H9 (cell line): ENCODE data around the gene TUBA8. TPM values are rescaled to one million over a fixed set of nuclear protein-coding genes. Genes with fewer than 3 reads are reported as not detected.

ENCODE experiments used
- DNase-seq: peaks from one replicate; pipeline ENCODE4 v3.0.0-alpha.2; 2017
- H2AFZ ChIP-seq: one replicate; pipeline ENCODE4 v1.6.1; 2013; ENCODE audit warnings: mild to moderate bottlenecking, low read length, control low read depth, moderate library complexity
- H2AK5ac ChIP-seq: 2 replicates; pipeline ENCODE4 v1.6.1; 2013; ENCODE audit warnings: low read length, control low read depth, mixed read lengths; ENCODE audit not compliant: insufficient read length
- H2BK120ac ChIP-seq: one replicate; pipeline ENCODE4 v1.6.1; 2013; ENCODE audit warnings: low read depth, mild to moderate bottlenecking, low read length, control low read depth, inconsistent platforms; ENCODE audit not compliant: poor library complexity, severe bottlenecking
- H2BK12ac ChIP-seq: 2 replicates; pipeline ENCODE4 v1.6.1; 2013; ENCODE audit warnings: low read length, control low read depth, mixed read lengths, low read depth; ENCODE audit not compliant: insufficient read length
- H2BK15ac ChIP-seq: 2 replicates; pipeline ENCODE4 v1.6.1; 2013; ENCODE audit warnings: low read depth, low read length, control low read depth
- H2BK20ac ChIP-seq: one replicate; pipeline ENCODE4 v1.6.1; 2013; ENCODE audit warnings: low read depth, mild to moderate bottlenecking, low read length, control low read depth, inconsistent platforms; ENCODE audit not compliant: poor library complexity, severe bottlenecking
- H2BK5ac ChIP-seq: 2 replicates; pipeline ENCODE4 v1.6.1; 2013; ENCODE audit warnings: low read length, control low read depth, mixed read lengths; ENCODE audit not compliant: insufficient read length
- H3K14ac ChIP-seq: 2 replicates; pipeline ENCODE4 v1.6.1; 2013; ENCODE audit warnings: low read length, control low read depth; ENCODE audit not compliant: insufficient read depth
- H3K18ac ChIP-seq: 2 replicates; pipeline ENCODE4 v1.6.1; 2013; ENCODE audit warnings: low read depth, mild to moderate bottlenecking, mixed read lengths, low read length, control low read depth; ENCODE audit not compliant: insufficient read length
- H3K23ac ChIP-seq: 2 replicates; pipeline ENCODE4 v1.6.1; 2013; ENCODE audit warnings: low read length, control low read depth, mixed read lengths, low read depth; ENCODE audit not compliant: insufficient read length
- H3K23me2 ChIP-seq: 2 replicates; pipeline ENCODE4 v1.6.1; 2013; ENCODE audit warnings: low read depth, mild to moderate bottlenecking, mixed read lengths, low read length, control low read depth; ENCODE audit not compliant: insufficient read length, poor library complexity, severe bottlenecking
- H3K27ac ChIP-seq: 2 replicates; pipeline ENCODE4 v1.5.1; 2013; ENCODE audit warnings: low read length, control low read depth, mixed read lengths, low read depth; ENCODE audit not compliant: insufficient read length
- H3K27me3 ChIP-seq: 2 replicates; pipeline ENCODE4 v1.6.1; 2013; ENCODE audit warnings: low read length, control low read depth, inconsistent platforms; ENCODE audit not compliant: insufficient read depth
- H3K4ac ChIP-seq: 2 replicates; pipeline ENCODE4 v1.6.1; 2013; ENCODE audit warnings: low read depth, mild to moderate bottlenecking, control low read depth, inconsistent platforms, low read length, moderate library complexity
- H3K4me1 ChIP-seq: 2 replicates; pipeline ENCODE4 v1.6.1; 2013; ENCODE audit warnings: low read length, control low read depth, inconsistent platforms; ENCODE audit not compliant: insufficient read depth
- H3K4me2 ChIP-seq: 2 replicates; pipeline ENCODE4 v1.6.1; 2013; ENCODE audit warnings: low read length, control low read depth, mixed read lengths; ENCODE audit not compliant: insufficient read length, insufficient read depth
- H3K56ac ChIP-seq: 2 replicates; pipeline ENCODE4 v1.6.1; 2013; ENCODE audit warnings: low read depth, mild to moderate bottlenecking, mixed read lengths, low read length, control low read depth; ENCODE audit not compliant: insufficient read length
- H3K79me1 ChIP-seq: 2 replicates; pipeline ENCODE4 v1.6.1; 2013; ENCODE audit warnings: low read depth, mild to moderate bottlenecking, moderate library complexity, low read length, control low read depth, inconsistent platforms; ENCODE audit not compliant: insufficient read depth, poor library complexity, severe bottlenecking
- H3K79me2 ChIP-seq: 2 replicates; pipeline ENCODE4 v1.6.1; 2013; ENCODE audit warnings: low read length, control low read depth, inconsistent platforms; ENCODE audit not compliant: insufficient read depth
- H3K9ac ChIP-seq: 2 replicates; pipeline ENCODE4 v1.6.1; 2013; ENCODE audit warnings: low read length, control low read depth, mixed read lengths; ENCODE audit not compliant: insufficient read length; ENCODE audit errors: extremely low read depth
- H3K9me3 ChIP-seq: one replicate; pipeline ENCODE4 v1.6.1; 2013; ENCODE audit warnings: low read depth, low read length, inconsistent platforms; ENCODE audit not compliant: control insufficient read depth
- H3T11ph ChIP-seq: one replicate; pipeline ENCODE4 v1.6.1; 2013; ENCODE audit warnings: mild to moderate bottlenecking, low read length, control low read depth, inconsistent platforms
- H4K20me1 ChIP-seq: one replicate; pipeline ENCODE4 v1.6.1; 2013; ENCODE audit not compliant: control insufficient read depth, insufficient read length, insufficient read depth
- H4K5ac ChIP-seq: 2 replicates; pipeline ENCODE4 v1.6.1; 2013; ENCODE audit warnings: low read depth, mild to moderate bottlenecking, mixed read lengths, low read length, control low read depth; ENCODE audit not compliant: insufficient read length
- H4K8ac ChIP-seq: replicated peaks from 2 replicates; pipeline ENCODE4 v1.6.1; 2013; ENCODE audit warnings: low read length, control low read depth, mixed read lengths, low read depth; ENCODE audit not compliant: insufficient read length
- H4K91ac ChIP-seq: 2 replicates; pipeline ENCODE4 v1.6.1; 2013; ENCODE audit warnings: low read depth, mild to moderate bottlenecking, moderate library complexity, mixed read lengths, low read length, control low read depth; ENCODE audit not compliant: insufficient read length
- H3K27ac Mint-ChIP-seq, 3 experiments: 2 replicates in 2 of 3; 3 replicates in 1 of 3; pipeline ENCODE4 v1.8.0; 2020 to 2021; ENCODE audit warnings: mixed read lengths in 3 of 3, mild to moderate bottlenecking in 1 of 3, moderate library complexity in 1 of 3
- H3K27me3 Mint-ChIP-seq: 2 replicates; pipeline ENCODE4 v1.8.0; 2021; ENCODE audit warnings: low read depth, mild to moderate bottlenecking, moderate library complexity, mixed read lengths
- H3K36me3 Mint-ChIP-seq, 3 experiments: 2 replicates in 2 of 3; 3 replicates in 1 of 3; pipeline ENCODE4 v1.8.0; 2020 to 2021; ENCODE audit warnings: low read depth in 3 of 3, mixed read lengths in 3 of 3; ENCODE audit not compliant: insufficient read depth in 1 of 3
- H3K4me1 Mint-ChIP-seq, 2 experiments: 2 replicates each; pipeline ENCODE4 v1.8.0; 2020; ENCODE audit warnings: mixed read lengths in 2 of 2
- H3K4me3 Mint-ChIP-seq, 2 experiments: 2 replicates in 1 of 2; 3 replicates in 1 of 2; pipeline ENCODE4 v1.8.0; 2020 to 2021; ENCODE audit warnings: mild to moderate bottlenecking in 2 of 2, mixed read lengths in 2 of 2, moderate library complexity in 1 of 2
- H3K9me3 Mint-ChIP-seq, 2 experiments: 2 replicates in 1 of 2; 3 replicates in 1 of 2; pipeline ENCODE4 v1.8.0; 2020; ENCODE audit warnings: mild to moderate bottlenecking in 2 of 2, mixed read lengths in 2 of 2, moderate library complexity in 1 of 2
- WGBS: extraction: QIAGEN DNeasy Blood & Tissue Kit; methylation state at CpG from one replicate; pipeline ENCODE4 v1.1.7; 2013; ENCODE audit warnings: missing lambda C conversion rate, low lambda C conversion rate, mixed read lengths; ENCODE audit not compliant: insufficient read length; ENCODE audit errors: extremely low coverage; 5-methylcytosine and 5-hydroxymethylcytosine counted together
- total RNA-seq: library from RNA; stranded (reverse); gene quantifications from 2 replicates; pipeline ENCODE4 v1.2.1, GENCODE V29; 2021
- TF ChIP-seq, protein P1 (sequence below): fragments of 200-600 bp; sonication (generic); conservative IDR thresholded peaks from 3 replicates; pipeline ENCODE4 v1.8.0; 2021; ENCODE audit warnings: antibody characterized with exemption, mild to moderate bottlenecking

The TUBA8 gene
- total RNA-seq, 1 experiment from 2014 or later: 2.0 TPM

DNA sequence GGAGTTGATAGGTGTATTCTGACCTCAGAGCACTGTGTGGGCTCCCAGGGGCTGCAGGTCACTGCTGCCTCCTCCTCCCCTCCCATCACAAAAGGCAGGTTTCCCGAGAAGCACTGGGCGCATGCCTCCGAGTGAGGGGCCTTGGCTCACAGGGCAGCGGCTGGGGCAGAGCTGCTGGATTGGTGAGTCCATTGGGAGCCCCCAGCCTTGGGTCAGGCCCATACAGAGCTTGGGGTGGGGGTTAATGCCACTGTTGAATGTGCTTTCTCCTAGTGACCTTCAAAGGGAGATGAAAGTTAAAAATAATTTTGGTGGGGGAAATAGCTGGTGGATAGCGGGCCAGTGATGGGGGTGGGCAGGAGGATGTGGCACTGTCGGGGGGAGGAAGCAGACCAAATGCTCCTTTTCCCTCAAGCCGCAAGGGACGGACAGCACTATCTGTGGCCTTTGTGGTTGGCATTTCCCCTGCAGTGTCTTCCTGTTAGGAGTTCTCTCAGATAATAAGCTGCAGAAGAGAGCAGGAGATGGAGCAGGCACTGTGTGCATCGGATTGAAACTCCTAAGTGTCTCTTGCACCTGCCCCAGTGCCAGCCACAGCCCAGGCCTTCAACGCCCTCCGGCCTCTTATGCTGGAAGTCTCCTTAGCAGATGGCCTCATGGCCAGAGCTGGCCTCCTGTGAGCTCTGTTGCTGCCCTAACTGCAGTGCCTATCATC is 3.2 kb downstream of the TUBA8 start:
- TF ChIP-seq, protein P1, sequence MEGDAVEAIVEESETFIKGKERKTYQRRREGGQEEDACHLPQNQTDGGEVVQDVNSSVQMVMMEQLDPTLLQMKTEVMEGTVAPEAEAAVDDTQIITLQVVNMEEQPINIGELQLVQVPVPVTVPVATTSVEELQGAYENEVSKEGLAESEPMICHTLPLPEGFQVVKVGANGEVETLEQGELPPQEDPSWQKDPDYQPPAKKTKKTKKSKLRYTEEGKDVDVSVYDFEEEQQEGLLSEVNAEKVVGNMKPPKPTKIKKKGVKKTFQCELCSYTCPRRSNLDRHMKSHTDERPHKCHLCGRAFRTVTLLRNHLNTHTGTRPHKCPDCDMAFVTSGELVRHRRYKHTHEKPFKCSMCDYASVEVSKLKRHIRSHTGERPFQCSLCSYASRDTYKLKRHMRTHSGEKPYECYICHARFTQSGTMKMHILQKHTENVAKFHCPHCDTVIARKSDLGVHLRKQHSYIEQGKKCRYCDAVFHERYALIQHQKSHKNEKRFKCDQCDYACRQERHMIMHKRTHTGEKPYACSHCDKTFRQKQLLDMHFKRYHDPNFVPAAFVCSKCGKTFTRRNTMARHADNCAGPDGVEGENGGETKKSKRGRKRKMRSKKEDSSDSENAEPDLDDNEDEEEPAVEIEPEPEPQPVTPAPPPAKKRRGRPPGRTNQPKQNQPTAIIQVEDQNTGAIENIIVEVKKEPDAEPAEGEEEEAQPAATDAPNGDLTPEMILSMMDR: no peak
- Histone ChIP-seq H3K14ac (no peak overlapping the region), H4K5ac (no peak overlapping the region), H2BK12ac (no peak overlapping the region), H3K56ac (no peak overlapping the region), H3T11ph (no peak overlapping the region), H3K27ac (no peak overlapping the region), H4K91ac (no peak overlapping the region), H4K8ac (no peak overlapping the region), H3K79me2 (no peaks in the 10 kb centered on the region), H3K4me2 (no peak overlapping the region), H3K23ac (no peak overlapping the region), H4K20me1 (no peaks in the 10 kb centered on the region), H3K9me3 (peaks cover 5% of the 10 kb centered on the region), H2BK120ac (no peak overlapping the region), H2BK20ac (no peak overlapping the region), H2AK5ac (no peak overlapping the region), H3K27me3 (peaks cover 10% of the 10 kb centered on the region), H3K18ac (no peak overlapping the region), H3K9ac (no peak overlapping the region), H3K79me1 (no peaks in the 10 kb centered on the region), H3K23me2 (peaks cover 10% of the 10 kb centered on the region), H2AFZ (no peak overlapping the region), H2BK5ac (no peak overlapping the region), H3K4ac (no peak overlapping the region), H2BK15ac (no peak overlapping the region), H3K4me1 (no peaks in the 10 kb centered on the region)
- peaks cover 13 to 16% of the 10 kb centered on the region in 2 experiments for H3K4me1 Mint-ChIP-seq
- no peak for DNase-seq
- H3K27ac Mint-ChIP-seq: peak overlapping the region in 1 of 3 experiments; percentile 62; a peak in 1 of 7 replicates
- peaks cover 0 to 10% of the 10 kb centered on the region in 2 experiments; a peak in 3 of 5 replicates for H3K9me3 Mint-ChIP-seq
- no CpG with 5 or more reads among the region's 11 CpGs for WGBS
- peaks cover 0 to 5% (median 0%) of the 10 kb centered on the region in 3 experiments; a peak in 1 of 7 replicates for H3K36me3 Mint-ChIP-seq
- H3K4me3 Mint-ChIP-seq: no peak overlapping the region
- H3K27me3 Mint-ChIP-seq: peaks cover 51% of the 10 kb centered on the region
